ENCODE data around the gene TSSK1B. TPM values are rescaled to one million over a fixed set of nuclear protein-coding genes. Genes with fewer than 3 reads are reported as not detected.

The TSSK1B gene
- total and polyA plus RNA-seq, 10 of the 15 experiments (the other 5 are each of a cell fraction or from before 2014, with no cell fraction given): not detected

DNA sequence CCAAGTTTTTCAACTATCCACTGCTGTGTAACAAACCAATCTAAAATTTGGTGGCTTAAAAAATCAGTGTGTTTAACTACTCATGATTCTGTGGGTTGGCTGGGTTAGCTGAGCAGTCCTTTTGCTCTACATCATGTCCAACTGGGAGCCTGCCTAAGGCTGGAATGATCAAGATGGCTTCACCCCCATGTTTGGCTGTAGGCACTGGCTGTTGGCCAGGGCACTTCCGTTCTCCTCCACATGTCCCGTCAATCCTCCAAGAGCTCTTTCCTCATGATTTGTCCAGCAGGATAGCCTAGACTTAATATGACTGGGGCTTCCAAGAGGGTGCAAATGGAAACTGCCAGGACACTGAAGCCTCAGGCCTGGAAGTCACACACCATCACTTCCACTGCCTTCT lies 17.0 kb upstream of the TSSK1B start:
- Histone ChIP-seq H3K79me2 (ENCODE audit: control insufficient read depth, insufficient read depth, low read length) (no peaks in the 10 kb centered on the region), H3K27me3 (replicated peaks in 1 of 2; ENCODE audit: control insufficient read depth in 2 of 2, insufficient read depth in 2 of 2, low read length in 1 of 2) (no peaks in the 10 kb centered on the region; a peak in 1 of 4 replicates), H3K36me3 (ENCODE audit: control insufficient read depth in 2 of 2, insufficient read depth in 2 of 2, low read length in 1 of 2) (no peaks in the 10 kb centered on the region), H4K20me1 (ENCODE audit: control insufficient read depth, insufficient read depth) (no peaks in the 10 kb centered on the region), H2AFZ (ENCODE audit: control insufficient read depth, low read depth, low read length) (no peak overlapping the region), H3K4me1 (ENCODE audit: control insufficient read depth, insufficient read depth, low read length) (no peaks in the 10 kb centered on the region), H3K4me2 (ENCODE audit: control insufficient read depth, insufficient read depth) (no peak overlapping the region), H3K9ac (ENCODE audit: control insufficient read depth, insufficient read depth, low read length) (no peak overlapping the region), H3K4me3 (no peak overlapping the region), H3K9me3 (replicated peaks; ENCODE audit: control insufficient read depth, insufficient read depth, low read length) (no peaks in the 10 kb centered on the region), H3K27ac (ENCODE audit: control insufficient read depth, insufficient read depth) (no peak overlapping the region)
- RAD21 ChIA-PET (ENCODE audit: unreplicated experiment): no interaction called here
- BruUV-seq (replicated peaks): no TSS peak
- DNase-seq (ENCODE audit: low read depth, low spot score) (no peak), ATAC-seq (no peak), FAIRE-seq (no peak)
- POLR2A ChIA-PET: no interaction called here
- TF ChIP-seq ESRRA (IDR thresholded peaks at IDR 0.05; ENCODE audit: low read length) (no peak), ZNF274 (IDR thresholded peaks at IDR 0.05; ENCODE audit: insufficient read depth, insufficient read length) (no peak), FOXM1 (IDR thresholded peaks at IDR 0.05; ENCODE audit: low read depth, low read length) (no peak), CBFB (IDR thresholded peaks at IDR 0.05; ENCODE audit: low read depth) (no peak), TCF3 (IDR thresholded peaks at IDR 0.05; ENCODE audit: borderline replicate concordance, insufficient read depth, low read depth, low read length) (no peak), NFYB (IDR thresholded peaks at IDR 0.05; ENCODE audit: insufficient read depth, low read depth, low read length) (no peak), NBN (IDR thresholded peaks at IDR 0.05) (no peak), ASH2L (IDR thresholded peaks at IDR 0.05; ENCODE audit: borderline replicate concordance, low read depth) (no peak), NR2C2 (IDR thresholded peaks at IDR 0.05; ENCODE audit: borderline replicate concordance, control insufficient read depth, insufficient read length, low read depth) (no peak), RBBP5 (conservative IDR thresholded peaks at IDR 0.05) (no peak), YBX1 (IDR thresholded peaks at IDR 0.05) (no peak), MEF2A (IDR thresholded peaks at IDR 0.05; ENCODE audit: insufficient read depth, low read depth, low read length) (no peak), SMAD5 (IDR thresholded peaks at IDR 0.05; ENCODE audit: low read depth) (no peak), KAT2A (conservative IDR thresholded peaks at IDR 0.05; ENCODE audit: control insufficient read depth, low read depth, low read length) (no peak)
- TF ChIP-seq, protein P1, sequence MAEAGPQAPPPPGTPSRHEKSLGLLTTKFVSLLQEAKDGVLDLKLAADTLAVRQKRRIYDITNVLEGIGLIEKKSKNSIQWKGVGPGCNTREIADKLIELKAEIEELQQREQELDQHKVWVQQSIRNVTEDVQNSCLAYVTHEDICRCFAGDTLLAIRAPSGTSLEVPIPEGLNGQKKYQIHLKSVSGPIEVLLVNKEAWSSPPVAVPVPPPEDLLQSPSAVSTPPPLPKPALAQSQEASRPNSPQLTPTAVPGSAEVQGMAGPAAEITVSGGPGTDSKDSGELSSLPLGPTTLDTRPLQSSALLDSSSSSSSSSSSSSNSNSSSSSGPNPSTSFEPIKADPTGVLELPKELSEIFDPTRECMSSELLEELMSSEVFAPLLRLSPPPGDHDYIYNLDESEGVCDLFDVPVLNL (IDR thresholded peaks at IDR 0.05; ENCODE audit: low read depth, low read length): no peak
- TF ChIP-seq, protein P2, sequence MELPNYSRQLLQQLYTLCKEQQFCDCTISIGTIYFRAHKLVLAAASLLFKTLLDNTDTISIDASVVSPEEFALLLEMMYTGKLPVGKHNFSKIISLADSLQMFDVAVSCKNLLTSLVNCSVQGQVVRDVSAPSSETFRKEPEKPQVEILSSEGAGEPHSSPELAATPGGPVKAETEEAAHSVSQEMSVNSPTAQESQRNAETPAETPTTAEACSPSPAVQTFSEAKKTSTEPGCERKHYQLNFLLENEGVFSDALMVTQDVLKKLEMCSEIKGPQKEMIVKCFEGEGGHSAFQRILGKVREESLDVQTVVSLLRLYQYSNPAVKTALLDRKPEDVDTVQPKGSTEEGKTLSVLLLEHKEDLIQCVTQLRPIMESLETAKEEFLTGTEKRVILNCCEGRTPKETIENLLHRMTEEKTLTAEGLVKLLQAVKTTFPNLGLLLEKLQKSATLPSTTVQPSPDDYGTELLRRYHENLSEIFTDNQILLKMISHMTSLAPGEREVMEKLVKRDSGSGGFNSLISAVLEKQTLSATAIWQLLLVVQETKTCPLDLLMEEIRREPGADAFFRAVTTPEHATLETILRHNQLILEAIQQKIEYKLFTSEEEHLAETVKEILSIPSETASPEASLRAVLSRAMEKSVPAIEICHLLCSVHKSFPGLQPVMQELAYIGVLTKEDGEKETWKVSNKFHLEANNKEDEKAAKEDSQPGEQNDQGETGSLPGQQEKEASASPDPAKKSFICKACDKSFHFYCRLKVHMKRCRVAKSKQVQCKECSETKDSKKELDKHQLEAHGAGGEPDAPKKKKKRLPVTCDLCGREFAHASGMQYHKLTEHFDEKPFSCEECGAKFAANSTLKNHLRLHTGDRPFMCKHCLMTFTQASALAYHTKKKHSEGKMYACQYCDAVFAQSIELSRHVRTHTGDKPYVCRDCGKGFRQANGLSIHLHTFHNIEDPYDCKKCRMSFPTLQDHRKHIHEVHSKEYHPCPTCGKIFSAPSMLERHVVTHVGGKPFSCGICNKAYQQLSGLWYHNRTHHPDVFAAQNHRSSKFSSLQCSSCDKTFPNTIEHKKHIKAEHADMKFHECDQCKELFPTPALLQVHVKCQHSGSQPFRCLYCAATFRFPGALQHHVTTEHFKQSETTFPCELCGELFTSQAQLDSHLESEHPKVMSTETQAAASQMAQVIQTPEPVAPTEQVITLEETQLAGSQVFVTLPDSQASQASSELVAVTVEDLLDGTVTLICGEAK (IDR thresholded peaks at IDR 0.05; ENCODE audit: borderline replicate concordance): no peak
- TF ChIP-seq, protein P3, sequence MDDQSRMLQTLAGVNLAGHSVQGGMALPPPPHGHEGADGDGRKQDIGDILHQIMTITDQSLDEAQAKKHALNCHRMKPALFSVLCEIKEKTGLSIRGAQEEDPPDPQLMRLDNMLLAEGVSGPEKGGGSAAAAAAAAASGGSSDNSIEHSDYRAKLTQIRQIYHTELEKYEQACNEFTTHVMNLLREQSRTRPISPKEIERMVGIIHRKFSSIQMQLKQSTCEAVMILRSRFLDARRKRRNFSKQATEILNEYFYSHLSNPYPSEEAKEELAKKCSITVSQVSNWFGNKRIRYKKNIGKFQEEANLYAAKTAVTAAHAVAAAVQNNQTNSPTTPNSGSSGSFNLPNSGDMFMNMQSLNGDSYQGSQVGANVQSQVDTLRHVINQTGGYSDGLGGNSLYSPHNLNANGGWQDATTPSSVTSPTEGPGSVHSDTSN (IDR thresholded peaks at IDR 0.05; ENCODE audit: insufficient replicate concordance, low read depth, low read length): no peak
- in situ Hi-C loops (cut with MboI): no loop called here
- CTCF ChIA-PET: no interaction called here
- SMC1A ChIA-PET (ENCODE audit: uncharacterized antibody, unreplicated experiment): no interaction called here
- intact Hi-C loops (cut with micrococcal nuclease; ENCODE audit: unreplicated experiment): no loop called here
- 93% methylated on average over 2 of the region's 2 CpGs for WGBS (ENCODE audit: insufficient coverage, insufficient replicate concordance, low lambda C conversion rate, missing lambda C conversion rate)

Data from GM12878 (cell line).